GM23338 (cell line): ENCODE data around the gene MAP3K4. TPM values are rescaled to one million over a fixed set of nuclear protein-coding genes. Genes with fewer than 3 reads are reported as not detected.

ENCODE experiments used
- ATAC-seq: fragments of 200-7000 bp; cut with Tn5 transposase; 3 replicates; pipeline ENCODE4 v1.9.1; 2020
- DNase-seq: peaks from one replicate; pipeline ENCODE4 v3.0.0-alpha.2; 2015; ENCODE audit warnings: low spot score
- H2AFZ ChIP-seq: fragments of 200-600 bp; sonication (generic); 2 replicates; pipeline ENCODE4 v1.8.0; 2016; ENCODE audit warnings: antibody characterized with exemption, mild to moderate bottlenecking, moderate library complexity
- H3F3A ChIP-seq: fragments of 200-600 bp; sonication (generic); replicated peaks from 2 replicates; pipeline ENCODE4 v1.8.0; 2017; ENCODE audit warnings: antibody characterized with exemption, mixed run types, low read depth
- H3K27ac ChIP-seq: fragments of 200-600 bp; sonication (generic); 2 replicates; pipeline ENCODE4 v1.6.1; 2016; ENCODE audit warnings: low read depth
- H3K27me3 ChIP-seq: fragments of 200-600 bp; sonication (generic); 2 replicates; pipeline ENCODE4 v1.8.0; 2016; ENCODE audit warnings: mild to moderate bottlenecking, mixed run types, moderate library complexity; ENCODE audit not compliant: insufficient read depth
- H3K36me3 ChIP-seq: fragments of 200-600 bp; sonication (generic); 2 replicates; pipeline ENCODE4 v1.8.0; 2016; ENCODE audit warnings: mild to moderate bottlenecking; ENCODE audit not compliant: insufficient read depth
- H3K4me1 ChIP-seq: fragments of 200-600 bp; sonication (generic); 2 replicates; pipeline ENCODE4 v1.8.0; 2016; ENCODE audit warnings: mild to moderate bottlenecking, moderate library complexity; ENCODE audit not compliant: insufficient read depth
- H3K4me2 ChIP-seq: fragments of 200-600 bp; sonication (generic); 2 replicates; pipeline ENCODE4 v1.7.1; 2017; ENCODE audit warnings: mixed run types
- H3K4me3 ChIP-seq: fragments of 200-600 bp; sonication (generic); 2 replicates; pipeline ENCODE4 v1.6.1; 2016; ENCODE audit warnings: mixed run types
- H3K79me2 ChIP-seq: fragments of 200-600 bp; sonication (generic); replicated peaks from 2 replicates; pipeline ENCODE4 v1.8.0; 2017; ENCODE audit warnings: mild to moderate bottlenecking; ENCODE audit not compliant: insufficient read depth
- H3K9me2 ChIP-seq: fragments of 200-600 bp; sonication (generic); 2 replicates; pipeline ENCODE4 v1.8.0; 2017; ENCODE audit not compliant: insufficient read depth
- H4K20me1 ChIP-seq: fragments of 200-600 bp; sonication (generic); replicated peaks from 2 replicates; pipeline ENCODE4 v1.8.0; 2017; ENCODE audit warnings: mild to moderate bottlenecking; ENCODE audit not compliant: insufficient read depth
- H3K27ac Mint-ChIP-seq: 2 replicates; pipeline ENCODE4 v1.8.0; 2020; ENCODE audit warnings: inconsistent platforms, mild to moderate bottlenecking, moderate library complexity, mixed read lengths
- H3K27me3 Mint-ChIP-seq: 3 replicates; pipeline ENCODE4 v1.8.0; 2022; ENCODE audit warnings: low read depth, mild to moderate bottlenecking, moderate library complexity, mixed read lengths, inconsistent platforms; ENCODE audit not compliant: insufficient read depth, poor library complexity
- H3K36me3 Mint-ChIP-seq: 3 replicates; pipeline ENCODE4 v1.8.0; 2021; ENCODE audit warnings: low read depth, mild to moderate bottlenecking, inconsistent platforms, moderate library complexity, mixed read lengths
- H3K4me1 Mint-ChIP-seq: 3 replicates; pipeline ENCODE4 v1.8.0; 2020; ENCODE audit warnings: mild to moderate bottlenecking, inconsistent platforms, mixed read lengths
- H3K4me3 Mint-ChIP-seq: 3 replicates; pipeline ENCODE4 v1.8.0; 2021; ENCODE audit warnings: moderate library complexity, mild to moderate bottlenecking, inconsistent platforms, mixed read lengths
- H3K9me3 Mint-ChIP-seq: 3 replicates; pipeline ENCODE4 v1.8.0; 2020; ENCODE audit warnings: moderate library complexity, mild to moderate bottlenecking, inconsistent platforms, mixed read lengths
- CREB1 ChIP-seq: fragments of 250-450 bp; sonication (Bioruptor Pico); IDR thresholded peaks from 2 replicates; pipeline ENCODE4 v1.5.0; 2020; ENCODE audit warnings: low read depth, mild to moderate bottlenecking, moderate library complexity
- EZH2phosphoT487 ChIP-seq: fragments of 200-600 bp; sonication (generic); IDR thresholded peaks from one replicate; pipeline ENCODE4 v1.8.1; 2018; ENCODE audit warnings: antibody characterized with exemption; ENCODE audit not compliant: unreplicated experiment
- NANOG ChIP-seq: IDR thresholded peaks from 2 replicates; pipeline ENCODE4 v1.6.1; 2016; ENCODE audit warnings: antibody characterized with exemption, borderline replicate concordance
- POLR2AphosphoS5 ChIP-seq: IDR thresholded peaks from 2 replicates; pipeline ENCODE4 v1.6.1; 2016; ENCODE audit warnings: antibody characterized with exemption, low read depth
- polyA plus RNA-seq: library from polyadenylated mRNA; unstranded; fragments of >200 nt; fragmentation: Nextera tagmentation; extraction: Ambion mirVana; gene quantifications from 2 replicates; pipeline ENCODE4 v1.2.1, GENCODE V29; 2016
- total RNA-seq: library from RNA; depleted of rRNA; stranded (reverse); fragments of >200 nt; shearing (Covaris generic); gene quantifications from 2 replicates; pipeline ENCODE4 v1.2.3, GENCODE V29; 2014
- TF ChIP-seq, protein P1 (sequence below): fragments of 250-450 bp; sonication (Bioruptor Pico); IDR thresholded peaks from 2 replicates; pipeline ENCODE4 v1.5.0; 2020; ENCODE audit warnings: mild to moderate bottlenecking, moderate library complexity
- TF ChIP-seq, protein P2 (sequence below), 2 experiments: fragments of 200-600 bp in 1 of 2; sonication (generic) in 1 of 2; conservative IDR thresholded peaks; 2 replicates each; pipeline versions ENCODE4 v1.5.1 to v1.6.1; 2016 to 2017; ENCODE audit warnings: antibody characterized with exemption in 2 of 2, low read depth in 2 of 2, mild to moderate bottlenecking in 2 of 2, moderate library complexity in 1 of 2
- TF ChIP-seq, protein P3 (sequence below): IDR thresholded peaks from 2 replicates; pipeline ENCODE4 v1.6.1; 2016; ENCODE audit warnings: antibody characterized with exemption

MAP3K4 gene
- total and polyA plus RNA-seq, 2 experiments from 2014 or later: 44.4 to 48.8 TPM

DNA sequence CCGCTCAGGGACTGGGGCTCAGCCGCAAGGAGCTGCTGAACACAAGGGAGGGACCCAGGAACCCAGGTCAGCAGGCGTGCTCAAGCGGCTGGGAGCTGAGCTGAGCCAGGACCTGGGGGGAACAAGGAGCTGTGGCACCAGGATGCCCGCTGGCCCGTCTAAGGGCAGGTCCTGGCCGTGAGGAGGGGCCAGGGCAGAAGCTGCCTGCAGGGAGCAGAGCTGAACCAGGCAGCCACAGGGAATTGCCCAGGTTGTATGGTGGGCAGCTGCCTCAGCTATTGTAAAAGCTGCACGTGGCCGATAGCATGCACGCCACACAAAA lies 148.9 kb downstream of the MAP3K4 start (continued):
- TF ChIP-seq, protein P1, sequence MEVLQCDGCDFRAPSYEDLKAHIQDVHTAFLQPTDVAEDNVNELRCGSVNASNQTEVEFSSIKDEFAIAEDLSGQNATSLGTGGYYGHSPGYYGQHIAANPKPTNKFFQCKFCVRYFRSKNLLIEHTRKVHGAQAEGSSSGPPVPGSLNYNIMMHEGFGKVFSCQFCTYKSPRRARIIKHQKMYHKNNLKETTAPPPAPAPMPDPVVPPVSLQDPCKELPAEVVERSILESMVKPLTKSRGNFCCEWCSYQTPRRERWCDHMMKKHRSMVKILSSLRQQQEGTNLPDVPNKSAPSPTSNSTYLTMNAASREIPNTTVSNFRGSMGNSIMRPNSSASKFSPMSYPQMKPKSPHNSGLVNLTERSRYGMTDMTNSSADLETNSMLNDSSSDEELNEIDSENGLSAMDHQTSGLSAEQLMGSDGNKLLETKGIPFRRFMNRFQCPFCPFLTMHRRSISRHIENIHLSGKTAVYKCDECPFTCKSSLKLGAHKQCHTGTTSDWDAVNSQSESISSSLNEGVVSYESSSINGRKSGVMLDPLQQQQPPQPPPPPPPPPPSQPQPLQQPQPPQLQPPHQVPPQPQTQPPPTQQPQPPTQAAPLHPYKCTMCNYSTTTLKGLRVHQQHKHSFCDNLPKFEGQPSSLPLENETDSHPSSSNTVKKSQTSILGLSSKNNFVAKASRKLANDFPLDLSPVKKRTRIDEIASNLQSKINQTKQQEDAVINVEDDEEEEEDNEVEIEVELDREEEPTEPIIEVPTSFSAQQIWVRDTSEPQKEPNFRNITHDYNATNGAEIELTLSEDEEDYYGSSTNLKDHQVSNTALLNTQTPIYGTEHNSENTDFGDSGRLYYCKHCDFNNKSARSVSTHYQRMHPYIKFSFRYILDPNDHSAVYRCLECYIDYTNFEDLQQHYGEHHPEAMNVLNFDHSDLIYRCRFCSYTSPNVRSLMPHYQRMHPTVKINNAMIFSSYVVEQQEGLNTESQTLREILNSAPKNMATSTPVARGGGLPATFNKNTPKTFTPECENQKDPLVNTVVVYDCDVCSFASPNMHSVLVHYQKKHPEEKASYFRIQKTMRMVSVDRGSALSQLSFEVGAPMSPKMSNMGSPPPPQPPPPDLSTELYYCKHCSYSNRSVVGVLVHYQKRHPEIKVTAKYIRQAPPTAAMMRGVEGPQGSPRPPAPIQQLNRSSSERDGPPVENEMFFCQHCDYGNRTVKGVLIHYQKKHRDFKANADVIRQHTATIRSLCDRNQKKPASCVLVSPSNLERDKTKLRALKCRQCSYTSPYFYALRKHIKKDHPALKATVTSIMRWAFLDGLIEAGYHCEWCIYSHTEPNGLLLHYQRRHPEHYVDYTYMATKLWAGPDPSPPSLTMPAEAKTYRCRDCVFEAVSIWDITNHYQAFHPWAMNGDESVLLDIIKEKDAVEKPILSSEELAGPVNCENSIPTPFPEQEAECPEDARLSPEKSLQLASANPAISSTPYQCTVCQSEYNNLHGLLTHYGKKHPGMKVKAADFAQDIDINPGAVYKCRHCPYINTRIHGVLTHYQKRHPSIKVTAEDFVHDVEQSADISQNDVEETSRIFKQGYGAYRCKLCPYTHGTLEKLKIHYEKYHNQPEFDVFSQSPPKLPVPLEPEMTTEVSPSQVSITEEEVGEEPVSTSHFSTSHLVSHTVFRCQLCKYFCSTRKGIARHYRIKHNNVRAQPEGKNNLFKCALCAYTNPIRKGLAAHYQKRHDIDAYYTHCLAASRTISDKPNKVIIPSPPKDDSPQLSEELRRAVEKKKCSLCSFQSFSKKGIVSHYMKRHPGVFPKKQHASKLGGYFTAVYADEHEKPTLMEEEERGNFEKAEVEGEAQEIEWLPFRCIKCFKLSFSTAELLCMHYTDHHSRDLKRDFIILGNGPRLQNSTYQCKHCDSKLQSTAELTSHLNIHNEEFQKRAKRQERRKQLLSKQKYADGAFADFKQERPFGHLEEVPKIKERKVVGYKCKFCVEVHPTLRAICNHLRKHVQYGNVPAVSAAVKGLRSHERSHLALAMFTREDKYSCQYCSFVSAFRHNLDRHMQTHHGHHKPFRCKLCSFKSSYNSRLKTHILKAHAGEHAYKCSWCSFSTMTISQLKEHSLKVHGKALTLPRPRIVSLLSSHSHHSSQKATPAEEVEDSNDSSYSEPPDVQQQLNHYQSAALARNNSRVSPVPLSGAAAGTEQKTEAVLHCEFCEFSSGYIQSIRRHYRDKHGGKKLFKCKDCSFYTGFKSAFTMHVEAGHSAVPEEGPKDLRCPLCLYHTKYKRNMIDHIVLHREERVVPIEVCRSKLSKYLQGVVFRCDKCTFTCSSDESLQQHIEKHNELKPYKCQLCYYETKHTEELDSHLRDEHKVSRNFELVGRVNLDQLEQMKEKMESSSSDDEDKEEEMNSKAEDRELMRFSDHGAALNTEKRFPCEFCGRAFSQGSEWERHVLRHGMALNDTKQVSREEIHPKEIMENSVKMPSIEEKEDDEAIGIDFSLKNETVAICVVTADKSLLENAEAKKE (CRISPR knock-in tag): no peak
- TF ChIP-seq CREB1 (CRISPR knock-in tag): no peak

DNA sequence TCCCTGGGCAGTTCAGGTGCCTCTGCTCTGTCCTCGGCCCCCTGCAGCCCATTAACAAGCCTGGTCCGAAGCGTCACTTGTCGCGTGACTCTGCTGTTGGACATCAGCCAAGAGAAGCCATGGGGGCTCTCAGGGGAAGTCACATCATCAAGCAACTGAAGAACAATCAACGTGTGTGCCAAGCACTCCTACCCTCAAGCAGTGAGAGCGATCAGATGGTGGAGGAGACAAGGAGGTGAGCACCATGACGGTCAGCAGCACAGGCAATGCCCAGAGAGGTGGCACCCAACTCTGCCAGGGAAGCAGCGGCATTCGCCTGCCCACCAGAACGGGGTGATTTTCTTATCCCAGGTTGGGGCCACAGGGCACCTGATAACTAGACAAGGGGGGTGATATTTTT lies 149.6 kb downstream of the MAP3K4 start:
- DNase-seq: no peak

DNA sequence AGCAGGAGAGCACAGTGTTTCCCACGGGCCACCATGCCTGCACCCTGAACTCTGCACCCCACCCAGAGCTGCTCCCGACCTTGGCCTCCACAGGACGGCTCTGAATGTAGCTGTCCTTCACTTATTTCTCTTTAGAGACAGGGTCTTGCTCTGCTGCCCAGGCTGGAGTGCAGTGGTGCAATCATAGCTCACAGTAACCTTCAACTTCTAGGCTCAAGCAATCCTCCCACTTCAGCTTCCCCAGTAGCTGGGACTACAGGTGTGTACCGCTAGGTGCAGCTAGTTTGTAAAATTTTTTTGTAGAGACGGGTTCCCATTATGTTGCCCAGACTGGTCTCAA lies 151.4 kb downstream of the MAP3K4 start:
- Mint-ChIP-seq H3K36me3 (peaks cover 44% of the 10 kb centered on the region), H3K4me1 (no peaks in the 10 kb centered on the region; the same call in 2 of the 3 replicates), H3K27me3 (no peaks in the 10 kb centered on the region), H3K9me3 (no peaks in the 10 kb centered on the region), H3K27ac (no peak overlapping the region), H3K4me3 (no peak overlapping the region)
- Histone ChIP-seq H3K9me2 (no peaks in the 10 kb centered on the region), H3K4me2 (no peak overlapping the region), H3K27ac (no peak overlapping the region), H4K20me1 (no peaks in the 10 kb centered on the region), H3F3A (no peaks in the 10 kb centered on the region), H3K36me3 (no peaks in the 10 kb centered on the region), H3K4me3 (no peak overlapping the region), H3K27me3 (no peaks in the 10 kb centered on the region), H3K79me2 (no peaks in the 10 kb centered on the region), H2AFZ (no peak overlapping the region), H3K4me1 (no peaks in the 10 kb centered on the region)
- no peak for DNase-seq
- no peak for ATAC-seq
- TF ChIP-seq, protein P2, sequence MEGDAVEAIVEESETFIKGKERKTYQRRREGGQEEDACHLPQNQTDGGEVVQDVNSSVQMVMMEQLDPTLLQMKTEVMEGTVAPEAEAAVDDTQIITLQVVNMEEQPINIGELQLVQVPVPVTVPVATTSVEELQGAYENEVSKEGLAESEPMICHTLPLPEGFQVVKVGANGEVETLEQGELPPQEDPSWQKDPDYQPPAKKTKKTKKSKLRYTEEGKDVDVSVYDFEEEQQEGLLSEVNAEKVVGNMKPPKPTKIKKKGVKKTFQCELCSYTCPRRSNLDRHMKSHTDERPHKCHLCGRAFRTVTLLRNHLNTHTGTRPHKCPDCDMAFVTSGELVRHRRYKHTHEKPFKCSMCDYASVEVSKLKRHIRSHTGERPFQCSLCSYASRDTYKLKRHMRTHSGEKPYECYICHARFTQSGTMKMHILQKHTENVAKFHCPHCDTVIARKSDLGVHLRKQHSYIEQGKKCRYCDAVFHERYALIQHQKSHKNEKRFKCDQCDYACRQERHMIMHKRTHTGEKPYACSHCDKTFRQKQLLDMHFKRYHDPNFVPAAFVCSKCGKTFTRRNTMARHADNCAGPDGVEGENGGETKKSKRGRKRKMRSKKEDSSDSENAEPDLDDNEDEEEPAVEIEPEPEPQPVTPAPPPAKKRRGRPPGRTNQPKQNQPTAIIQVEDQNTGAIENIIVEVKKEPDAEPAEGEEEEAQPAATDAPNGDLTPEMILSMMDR (conservative IDR thresholded peaks at IDR 0.05; ENCODE audit: low read depth in 2 of 2): no peak
- TF ChIP-seq, protein P3, sequence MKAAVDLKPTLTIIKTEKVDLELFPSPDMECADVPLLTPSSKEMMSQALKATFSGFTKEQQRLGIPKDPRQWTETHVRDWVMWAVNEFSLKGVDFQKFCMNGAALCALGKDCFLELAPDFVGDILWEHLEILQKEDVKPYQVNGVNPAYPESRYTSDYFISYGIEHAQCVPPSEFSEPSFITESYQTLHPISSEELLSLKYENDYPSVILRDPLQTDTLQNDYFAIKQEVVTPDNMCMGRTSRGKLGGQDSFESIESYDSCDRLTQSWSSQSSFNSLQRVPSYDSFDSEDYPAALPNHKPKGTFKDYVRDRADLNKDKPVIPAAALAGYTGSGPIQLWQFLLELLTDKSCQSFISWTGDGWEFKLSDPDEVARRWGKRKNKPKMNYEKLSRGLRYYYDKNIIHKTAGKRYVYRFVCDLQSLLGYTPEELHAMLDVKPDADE: no peak
- no peak for TF ChIP-seq NANOG

More for the DNA sequence above, 149.6 kb downstream of the MAP3K4 start:
- Histone ChIP-seq H3K4me3 (no peak overlapping the region), H3K36me3 (no peaks in the 10 kb centered on the region), H4K20me1 (no peaks in the 10 kb centered on the region), H3F3A (no peaks in the 10 kb centered on the region), H3K4me2 (no peak overlapping the region), H3K27ac (no peak overlapping the region), H2AFZ (no peak overlapping the region), H3K4me1 (no peaks in the 10 kb centered on the region), H3K79me2 (no peaks in the 10 kb centered on the region), H3K9me2 (no peaks in the 10 kb centered on the region), H3K27me3 (no peaks in the 10 kb centered on the region)
- H3K4me3 Mint-ChIP-seq: no peak overlapping the region
- no peaks in the 10 kb centered on the region for H3K9me3 Mint-ChIP-seq
- no peak overlapping the region for H3K27ac Mint-ChIP-seq
- H3K4me1 Mint-ChIP-seq: peaks cover 8% of the 10 kb centered on the region
- peaks cover 8% of the 10 kb centered on the region for H3K27me3 Mint-ChIP-seq
- H3K36me3 Mint-ChIP-seq: peaks cover 46% of the 10 kb centered on the region
- TF ChIP-seq EZH2phosphoT487 (no peak), POLR2AphosphoS5 (no peak)
- ATAC-seq: no peak
